ENCODE data around the gene FSTL4.

DNA sequence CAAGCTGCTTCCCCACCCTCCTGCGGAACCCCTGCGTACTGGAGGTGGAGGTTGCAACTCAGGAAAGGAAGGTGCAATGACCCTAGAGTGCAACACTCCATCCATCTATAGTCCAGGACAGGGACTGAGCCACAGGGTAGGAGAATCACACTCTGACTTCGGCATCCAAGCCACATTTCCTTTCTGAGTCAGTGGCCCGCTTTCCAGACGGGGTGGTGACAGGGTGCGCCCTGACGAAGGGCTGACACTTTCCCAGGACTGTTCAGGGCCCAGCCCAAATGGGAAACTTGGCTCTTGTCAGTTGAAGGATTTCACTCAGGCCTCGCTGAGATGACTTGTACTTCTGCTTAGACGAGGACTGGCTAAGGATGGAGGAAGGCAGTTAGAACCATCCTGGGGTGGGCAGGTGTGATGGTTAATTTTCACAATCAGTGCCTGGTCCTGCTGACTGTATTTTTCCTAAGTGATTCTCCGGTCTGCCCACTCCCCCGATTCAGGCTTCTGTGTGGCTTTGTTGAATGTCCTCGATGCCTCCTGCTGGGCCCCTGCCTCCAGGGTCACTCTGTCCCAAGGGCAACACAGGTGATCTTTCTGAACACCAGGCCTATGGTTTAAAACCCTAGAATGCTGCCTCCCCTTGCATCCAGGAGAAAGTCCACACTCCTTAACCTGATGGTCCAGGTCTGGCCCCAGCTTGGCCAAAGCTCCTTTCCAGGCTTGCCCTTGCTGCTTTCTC, 228.1 kb downstream of the FSTL4 start:
- TF ChIP-seq, protein P1, sequence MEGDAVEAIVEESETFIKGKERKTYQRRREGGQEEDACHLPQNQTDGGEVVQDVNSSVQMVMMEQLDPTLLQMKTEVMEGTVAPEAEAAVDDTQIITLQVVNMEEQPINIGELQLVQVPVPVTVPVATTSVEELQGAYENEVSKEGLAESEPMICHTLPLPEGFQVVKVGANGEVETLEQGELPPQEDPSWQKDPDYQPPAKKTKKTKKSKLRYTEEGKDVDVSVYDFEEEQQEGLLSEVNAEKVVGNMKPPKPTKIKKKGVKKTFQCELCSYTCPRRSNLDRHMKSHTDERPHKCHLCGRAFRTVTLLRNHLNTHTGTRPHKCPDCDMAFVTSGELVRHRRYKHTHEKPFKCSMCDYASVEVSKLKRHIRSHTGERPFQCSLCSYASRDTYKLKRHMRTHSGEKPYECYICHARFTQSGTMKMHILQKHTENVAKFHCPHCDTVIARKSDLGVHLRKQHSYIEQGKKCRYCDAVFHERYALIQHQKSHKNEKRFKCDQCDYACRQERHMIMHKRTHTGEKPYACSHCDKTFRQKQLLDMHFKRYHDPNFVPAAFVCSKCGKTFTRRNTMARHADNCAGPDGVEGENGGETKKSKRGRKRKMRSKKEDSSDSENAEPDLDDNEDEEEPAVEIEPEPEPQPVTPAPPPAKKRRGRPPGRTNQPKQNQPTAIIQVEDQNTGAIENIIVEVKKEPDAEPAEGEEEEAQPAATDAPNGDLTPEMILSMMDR (IDR thresholded peaks at IDR 0.05): no peak
- TF ChIP-seq ZFX (IDR thresholded peaks at IDR 0.05; ENCODE audit: borderline replicate concordance): no peak
